Neural cell (in vitro differentiated cells): ENCODE measurements around the gene EHMT2. TPM values are rescaled to one million over a fixed set of nuclear protein-coding genes. Genes with fewer than 3 reads are reported as not detected.

Experiments
- polyA plus RNA-seq: library from polyadenylated mRNA; depleted of rRNA; stranded (reverse); fragments of >200 nt; gene quantifications from 2 replicates; pipeline ENCODE4 v1.2.3, GENCODE V29; 2014
- small RNA-seq, 3 experiments: library from RNA; depleted of rRNA; stranded (forward); fragments of <200 nt; gene quantifications; one replicate each; pipeline ENCODE3, GENCODE V24; 2012

Gene EHMT2
- polyA plus RNA-seq, 1 donor from 2014 or later = 102 TPM

Small RNAs within 50 kb of the gene (small RNA-seq; reads per million reads assigned to genes)
- gene AL645922.1 (0 reads per million in 3 experiments), gene SNORD48 (6.5 to 15.3 (median 10.7) reads per million in 3 experiments), gene SNORD52 (0 reads per million in 3 experiments)

Other genes with a start within 250 kb of the EHMT2 start
- 203 and 204 TPM in 2 replicates for gene BAG6, start 245.0 kb downstream of the EHMT2 start, polyA plus RNA-seq
- 1.3 and 4.4 TPM in 2 replicates for gene APOM, start 241.8 kb downstream of the EHMT2 start, polyA plus RNA-seq
- gene C6orf47, start 236.9 kb downstream of the EHMT2 start, polyA plus RNA-seq = 17.2 and 24.3 TPM in 2 replicates
- gene GPANK1, start 232.7 kb downstream of the EHMT2 start, polyA plus RNA-seq = 18.4 and 21.9 TPM in 2 replicates
- gene CSNK2B, start 231.6 kb downstream of the EHMT2 start, polyA plus RNA-seq = 130 and 135 TPM in 2 replicates
- 4.0 and 7.7 TPM in 2 replicates for gene LY6G5B, start 227.7 kb downstream of the EHMT2 start, polyA plus RNA-seq
- 13.4 and 26.6 TPM in 2 replicates for gene LY6G5C, start 216.6 kb downstream of the EHMT2 start, polyA plus RNA-seq
- 130 and 154 TPM in 2 replicates for gene ABHD16A, start 194.4 kb downstream of the EHMT2 start, polyA plus RNA-seq
- not detected in 2 replicates for gene LY6G6F, start 190.8 kb downstream of the EHMT2 start, polyA plus RNA-seq
- not detected in 2 replicates for gene LY6G6D, start 182.3 kb downstream of the EHMT2 start, polyA plus RNA-seq
- gene LY6G6C, start 176.0 kb downstream of the EHMT2 start, polyA plus RNA-seq = 0.78 and 0.88 TPM in 2 replicates
- not detected in 2 replicates for gene MPIG6B, start 174.3 kb downstream of the EHMT2 start, polyA plus RNA-seq
- 386 and 410 TPM in 2 replicates for gene DDAH2, start 168.4 kb downstream of the EHMT2 start, polyA plus RNA-seq
- gene CLIC1, start 161.2 kb downstream of the EHMT2 start, polyA plus RNA-seq = 5.5 and 5.7 TPM in 2 replicates
- gene MSH5, start 157.7 kb downstream of the EHMT2 start, polyA plus RNA-seq = 5.1 and 7.8 TPM in 2 replicates
- gene SAPCD1, start 135.0 kb downstream of the EHMT2 start, polyA plus RNA-seq = 1.3 TPM in 1 of 2 replicates, not detected in the other
- 5.3 and 5.7 TPM in 2 replicates for gene VWA7, start 120.4 kb downstream of the EHMT2 start, polyA plus RNA-seq
- gene VARS1, start 101.9 kb downstream of the EHMT2 start, polyA plus RNA-seq = 40.9 and 49.4 TPM in 2 replicates
- gene LSM2, start 90.7 kb downstream of the EHMT2 start, polyA plus RNA-seq = 68.5 and 87.6 TPM in 2 replicates
- 1.6 and 2.6 TPM in 2 replicates for gene HSPA1L, start 82.4 kb downstream of the EHMT2 start, polyA plus RNA-seq
- gene HSPA1A, start 82.2 kb downstream of the EHMT2 start, polyA plus RNA-seq = 50.9 and 54.5 TPM in 2 replicates
- 120 and 128 TPM in 2 replicates for gene HSPA1B, start 70.0 kb downstream of the EHMT2 start, polyA plus RNA-seq
- gene NEU1, start 34.9 kb downstream of the EHMT2 start, polyA plus RNA-seq = 40.9 and 47.0 TPM in 2 replicates
- 0.09 and 0.46 TPM in 2 replicates for gene SLC44A4, start 18.7 kb downstream of the EHMT2 start, polyA plus RNA-seq
- gene ZBTB12, start 4.4 kb upstream of the EHMT2 start, polyA plus RNA-seq = 19.2 and 21.4 TPM in 2 replicates
- 1.2 and 1.5 TPM in 2 replicates for gene C2, start 30.0 kb upstream of the EHMT2 start, polyA plus RNA-seq
- 0.97 TPM in 1 of 2 replicates, not detected in the other for gene CFB, start 48.4 kb upstream of the EHMT2 start, polyA plus RNA-seq
- 103 and 117 TPM in 2 replicates for gene NELFE, start 61.3 kb upstream of the EHMT2 start, polyA plus RNA-seq
- 48.2 and 51.7 TPM in 2 replicates for gene SKIC2, start 61.5 kb upstream of the EHMT2 start, polyA plus RNA-seq
- gene DXO, start 74.4 kb upstream of the EHMT2 start, polyA plus RNA-seq = 20.0 and 29.2 TPM in 2 replicates
- 4.4 and 7.2 TPM in 2 replicates for gene C4A, start 84.4 kb upstream of the EHMT2 start, polyA plus RNA-seq
- 4.4 and 4.6 TPM in 2 replicates for gene C4B, start 117.1 kb upstream of the EHMT2 start, polyA plus RNA-seq
- gene CYP21A2, start 140.7 kb upstream of the EHMT2 start, polyA plus RNA-seq = 1.9 and 4.5 TPM in 2 replicates
- 3.3 and 3.6 TPM in 2 replicates for gene TNXB, start 211.6 kb upstream of the EHMT2 start, polyA plus RNA-seq
- 44.3 and 49.3 TPM in 2 replicates for gene ATF6B, start 230.5 kb upstream of the EHMT2 start, polyA plus RNA-seq
- 8.6 and 10.9 TPM in 2 replicates for gene FKBPL, start 232.6 kb upstream of the EHMT2 start, polyA plus RNA-seq